Loucy (cell line): Measurements from ENCODE around the gene ARRB1.

Source experiments
- H2AFZ ChIP-seq: fragments of 200-600 bp; sonication (generic); 2 replicates; pipeline ENCODE4 v1.6.0; 2016; ENCODE audit warnings: antibody characterized with exemption, mild to moderate bottlenecking, low read length, moderate library complexity
- H3F3A ChIP-seq: fragments of 200-600 bp; 2 replicates; pipeline ENCODE4 v1.6.0; 2016; ENCODE audit warnings: antibody characterized with exemption, low read depth, mild to moderate bottlenecking
- H3K27me3 ChIP-seq: fragments of 200-600 bp; sonication (generic); 2 replicates; pipeline ENCODE4 v1.6.1; 2014; ENCODE audit warnings: low read length, mild to moderate bottlenecking; ENCODE audit not compliant: insufficient read depth, poor library complexity, severe bottlenecking
- H3K36me3 ChIP-seq: fragments of 200-600 bp; sonication (generic); 2 replicates; pipeline ENCODE4 v1.6.1; 2016; ENCODE audit warnings: low read length; ENCODE audit not compliant: insufficient read depth
- H3K4me1 ChIP-seq: fragments of 200-600 bp; sonication (generic); 2 replicates; pipeline ENCODE4 v1.5.1; 2014; ENCODE audit warnings: low read length, mild to moderate bottlenecking; ENCODE audit not compliant: insufficient read depth, poor library complexity, severe bottlenecking
- H3K4me2 ChIP-seq: fragments of 200-600 bp; sonication (generic); 2 replicates; pipeline ENCODE4 v1.6.0; 2014; ENCODE audit warnings: antibody characterized with exemption, low read length, low read depth, mild to moderate bottlenecking; ENCODE audit not compliant: poor library complexity, severe bottlenecking
- H3K4me3 ChIP-seq: fragments of 200-600 bp; sonication (generic); 2 replicates; pipeline ENCODE4 v1.5.1; 2014; ENCODE audit warnings: low read length, mild to moderate bottlenecking, mixed read lengths; ENCODE audit not compliant: poor library complexity, severe bottlenecking
- H3K79me2 ChIP-seq: fragments of 200-600 bp; sonication (generic); 2 replicates; pipeline ENCODE4 v1.6.1; 2014; ENCODE audit warnings: low read length; ENCODE audit not compliant: insufficient read depth
- H3K9ac ChIP-seq: fragments of 200-600 bp; sonication (generic); 2 replicates; pipeline ENCODE4 v1.6.0; 2014; ENCODE audit warnings: mild to moderate bottlenecking, low read depth, low read length, moderate library complexity; ENCODE audit not compliant: poor library complexity, severe bottlenecking
- H3K9me2 ChIP-seq: fragments of 200-600 bp; sonication (generic); replicated peaks from 2 replicates; pipeline ENCODE4 v1.6.1; 2016; ENCODE audit warnings: low read depth, low read length, mixed read lengths
- H3K9me3 ChIP-seq: fragments of 200-600 bp; sonication (generic); 2 replicates; pipeline ENCODE4 v1.6.1; 2014; ENCODE audit warnings: mild to moderate bottlenecking, antibody characterized with exemption, low read length, low read depth; ENCODE audit not compliant: insufficient read depth
- H4K20me1 ChIP-seq: fragments of 200-600 bp; sonication (generic); 2 replicates; pipeline ENCODE4 v1.6.0; 2014; ENCODE audit warnings: antibody characterized with exemption, low read length, mild to moderate bottlenecking; ENCODE audit not compliant: insufficient read depth, poor library complexity, severe bottlenecking
- EZH2phosphoT487 ChIP-seq: fragments of 200-600 bp; IDR thresholded peaks from 2 replicates; pipeline ENCODE4 v1.6.1; 2018; ENCODE audit warnings: antibody characterized with exemption, mild to moderate bottlenecking, moderate library complexity, borderline replicate concordance
- TF ChIP-seq, protein P1 (sequence below): fragments of 200-600 bp; sonication (generic); conservative IDR thresholded peaks from 2 replicates; pipeline ENCODE4 v1.5.1; 2014; ENCODE audit warnings: mild to moderate bottlenecking, antibody characterized with exemption, low read length

The ARRB1 gene

DNA sequence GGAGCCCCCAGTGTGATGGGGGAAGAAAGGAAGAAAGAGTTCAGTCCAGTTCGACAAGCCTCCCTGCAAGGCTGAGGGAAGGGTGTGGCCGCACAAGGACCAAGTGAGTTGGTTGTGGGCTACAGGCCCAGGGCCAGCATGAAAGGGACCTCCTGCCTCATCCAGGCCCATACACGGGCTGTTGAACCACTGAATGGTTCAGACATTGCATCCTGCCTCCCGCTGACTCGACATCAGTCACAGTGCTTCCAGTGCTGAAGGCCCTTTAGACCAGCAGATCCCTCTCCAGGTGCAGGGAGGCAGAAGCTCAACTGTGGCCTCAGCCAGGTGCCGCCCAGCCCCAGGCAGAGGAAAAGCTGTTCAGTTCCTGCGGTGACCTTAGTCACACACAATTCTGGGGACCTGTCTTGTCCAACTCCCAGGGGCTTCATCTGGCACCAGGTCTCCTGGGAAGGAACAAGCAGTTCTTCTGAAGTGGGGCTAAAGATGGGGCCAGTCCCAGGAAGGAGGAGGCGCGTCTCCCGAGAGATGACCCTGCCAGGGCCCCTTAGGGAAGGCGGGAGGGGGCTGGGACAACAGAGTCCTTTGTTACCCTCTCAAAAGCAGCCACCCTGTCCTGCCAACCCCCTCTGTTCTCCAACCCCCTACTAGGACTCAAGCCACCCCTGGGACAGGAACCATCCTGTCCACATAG, 6.6 kb downstream of the ARRB1 start:
- H2AFZ ChIP-seq, result no peak overlapping the region
- no peaks in the 10 kb centered on the region for H3K27me3 ChIP-seq
- no peaks in the 10 kb centered on the region for H3K36me3 ChIP-seq
- no peaks in the 10 kb centered on the region for H3F3A ChIP-seq
- H3K9me3 ChIP-seq, result no peaks in the 10 kb centered on the region
- H3K4me2 ChIP-seq, result peak overlapping the region; percentile 97
- peaks cover 97% of the 10 kb centered on the region for H3K79me2 ChIP-seq
- TF ChIP-seq, protein P1, sequence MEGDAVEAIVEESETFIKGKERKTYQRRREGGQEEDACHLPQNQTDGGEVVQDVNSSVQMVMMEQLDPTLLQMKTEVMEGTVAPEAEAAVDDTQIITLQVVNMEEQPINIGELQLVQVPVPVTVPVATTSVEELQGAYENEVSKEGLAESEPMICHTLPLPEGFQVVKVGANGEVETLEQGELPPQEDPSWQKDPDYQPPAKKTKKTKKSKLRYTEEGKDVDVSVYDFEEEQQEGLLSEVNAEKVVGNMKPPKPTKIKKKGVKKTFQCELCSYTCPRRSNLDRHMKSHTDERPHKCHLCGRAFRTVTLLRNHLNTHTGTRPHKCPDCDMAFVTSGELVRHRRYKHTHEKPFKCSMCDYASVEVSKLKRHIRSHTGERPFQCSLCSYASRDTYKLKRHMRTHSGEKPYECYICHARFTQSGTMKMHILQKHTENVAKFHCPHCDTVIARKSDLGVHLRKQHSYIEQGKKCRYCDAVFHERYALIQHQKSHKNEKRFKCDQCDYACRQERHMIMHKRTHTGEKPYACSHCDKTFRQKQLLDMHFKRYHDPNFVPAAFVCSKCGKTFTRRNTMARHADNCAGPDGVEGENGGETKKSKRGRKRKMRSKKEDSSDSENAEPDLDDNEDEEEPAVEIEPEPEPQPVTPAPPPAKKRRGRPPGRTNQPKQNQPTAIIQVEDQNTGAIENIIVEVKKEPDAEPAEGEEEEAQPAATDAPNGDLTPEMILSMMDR, result no peak
- TF ChIP-seq EZH2phosphoT487, result no peak
- H3K9me2 ChIP-seq, result no peaks in the 10 kb centered on the region
- H3K4me3 ChIP-seq, result peak overlapping the region; percentile 89
- peaks cover 40% of the 10 kb centered on the region for H4K20me1 ChIP-seq
- peak overlapping the region; percentile 93 for H3K9ac ChIP-seq
- H3K4me1 ChIP-seq, result peaks cover 95% of the 10 kb centered on the region

DNA sequence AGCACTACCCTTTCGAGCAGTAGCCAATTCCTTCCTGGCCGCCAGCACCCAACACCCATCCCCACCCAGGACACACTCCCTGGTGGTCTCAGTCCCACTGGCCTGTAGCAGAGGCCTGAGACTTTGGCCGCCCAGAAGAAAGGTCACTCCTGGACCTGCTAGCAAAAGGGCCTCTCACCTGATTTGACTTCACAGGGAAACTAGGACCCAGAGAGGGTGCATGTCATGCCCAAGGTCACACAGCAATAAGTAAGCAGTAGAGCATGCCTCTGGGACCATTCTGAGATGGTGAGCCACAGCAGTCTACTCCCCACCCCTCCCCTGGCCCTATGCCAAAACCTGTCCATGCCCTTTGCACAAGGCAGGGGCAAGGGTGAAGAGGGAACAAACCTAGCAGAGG, 7.3 kb downstream of the ARRB1 start:
- Histone ChIP-seq H3K27me3 (no peaks in the 10 kb centered on the region), H4K20me1 (peaks cover 33% of the 10 kb centered on the region), H3K4me3 (peak overlapping the region; percentile 89), H3K79me2 (peaks cover 97% of the 10 kb centered on the region), H3K9me3 (no peaks in the 10 kb centered on the region), H3K9me2 (no peaks in the 10 kb centered on the region), H2AFZ (no peak overlapping the region), H3K4me1 (peaks cover 95% of the 10 kb centered on the region), H3F3A (no peaks in the 10 kb centered on the region), H3K9ac (peak overlapping the region; percentile 93), H3K36me3 (no peaks in the 10 kb centered on the region), H3K4me2 (peak overlapping the region; percentile 97)
- TF ChIP-seq, protein P1, result no peak
- TF ChIP-seq EZH2phosphoT487, result no peak

DNA sequence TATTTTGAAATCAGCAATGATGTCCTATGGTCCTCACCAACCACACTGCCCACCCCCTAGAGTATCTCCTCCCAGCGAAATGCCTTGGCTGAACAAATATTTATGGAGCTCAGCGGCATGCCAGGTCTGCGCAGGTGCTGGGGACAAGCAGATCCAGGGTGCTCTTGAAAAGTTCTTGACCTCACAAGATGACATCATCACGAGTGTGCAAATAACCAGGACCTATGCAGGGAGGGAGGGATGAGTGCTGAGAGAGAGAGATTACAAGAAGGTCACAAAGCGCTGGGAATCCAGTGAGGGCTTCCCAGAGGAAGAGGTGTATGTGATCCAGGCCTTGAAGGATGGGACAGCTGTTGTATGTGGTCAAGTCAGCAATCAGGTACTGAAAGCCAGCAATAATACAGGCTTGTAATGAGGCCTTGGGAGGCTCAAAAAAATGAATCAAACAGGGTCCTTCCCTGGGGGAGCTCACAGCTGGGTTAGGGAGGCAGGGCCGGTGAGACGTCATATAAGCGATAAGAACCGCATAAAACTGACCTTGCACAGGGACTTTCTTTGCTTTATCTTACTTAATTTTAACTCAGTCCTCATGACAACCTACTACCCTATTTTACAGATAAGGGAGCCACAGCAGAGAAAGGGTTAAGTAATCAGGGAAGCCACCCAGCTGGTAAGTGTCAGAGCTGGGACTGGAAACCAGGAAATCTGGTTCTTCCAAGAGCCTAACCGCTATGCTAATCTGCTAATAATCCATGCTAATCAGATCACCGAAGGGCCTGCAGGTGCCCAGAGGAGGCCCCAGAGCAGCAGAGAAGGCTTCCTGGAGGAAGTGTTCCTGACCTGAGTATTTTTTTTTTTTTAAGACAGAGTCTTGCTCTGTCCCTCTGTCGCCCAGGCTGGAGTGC, 8.2 kb downstream of the ARRB1 start:
- Histone ChIP-seq H3K9me2 (no peaks in the 10 kb centered on the region), H3K4me3 (peak overlapping the region; percentile 7), H3K36me3 (no peaks in the 10 kb centered on the region), H3K4me1 (peaks cover 95% of the 10 kb centered on the region), H3K9me3 (no peaks in the 10 kb centered on the region), H3K79me2 (peaks cover 97% of the 10 kb centered on the region), H3K9ac (peak overlapping the region; percentile 80), H3K4me2 (peak overlapping the region; percentile 84), H3F3A (no peaks in the 10 kb centered on the region), H2AFZ (no peak overlapping the region), H3K27me3 (no peaks in the 10 kb centered on the region), H4K20me1 (peaks cover 27% of the 10 kb centered on the region)
- TF ChIP-seq, protein P1, result no peak
- no peak for TF ChIP-seq EZH2phosphoT487
